ENCODE measurements around the gene FN1. TPM values are rescaled to one million over a fixed set of nuclear protein-coding genes. Genes with fewer than 3 reads are reported as not detected.
A peak's percentile ranks its signal among the peaks of the same experiment; 100 is the strongest.

FN1 gene
- total RNA-seq, 1 donor from 2014 or later = 30,644 TPM

DNA sequence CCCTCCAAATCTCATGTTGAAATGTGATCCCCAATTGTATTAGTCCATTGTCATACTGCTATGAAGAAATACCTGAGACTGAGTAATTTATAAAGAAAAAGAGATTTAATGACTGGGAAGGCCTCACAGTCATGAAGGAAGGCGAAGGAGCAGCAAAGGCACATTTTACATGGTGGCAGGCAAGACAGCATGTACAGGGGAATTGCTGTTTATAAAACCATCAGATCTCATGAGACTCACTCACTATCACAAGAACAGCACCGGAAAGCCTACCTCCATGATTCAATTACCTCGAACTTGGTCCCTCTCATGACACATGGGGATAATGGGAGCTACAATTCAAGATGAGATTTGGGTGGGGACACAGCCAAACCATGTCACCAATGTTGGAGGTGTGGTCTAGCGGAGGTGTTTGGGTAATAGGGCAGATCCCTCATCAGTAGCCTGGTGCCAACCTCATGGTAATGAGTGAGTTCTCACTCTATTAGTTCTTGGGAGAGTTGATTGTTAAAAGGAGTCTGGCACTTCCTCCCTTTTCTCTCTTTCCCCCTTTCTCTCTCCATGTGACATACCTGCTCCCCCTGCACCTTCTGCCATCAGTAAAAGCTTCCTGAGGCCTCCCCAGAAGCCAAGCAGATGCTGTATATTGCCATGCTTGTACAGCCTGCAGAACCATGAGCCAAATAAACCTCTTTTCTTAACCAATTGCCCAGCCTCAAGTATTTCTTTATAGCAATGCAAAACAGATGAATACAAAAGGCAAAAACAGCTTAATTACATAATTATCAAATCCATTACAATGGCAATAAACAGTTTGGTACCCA lies 14.5 kb upstream of the FN1 start:
- Mint-ChIP-seq H3K27ac (ENCODE audit: unreplicated experiment) (no peak overlapping the region), H3K9me3 (ENCODE audit: low read depth) (peaks cover 10% of the 10 kb centered on the region), H3K4me1 (ENCODE audit: low read depth) (peaks cover 56% of the 10 kb centered on the region), H3K27me3 (ENCODE audit: low read depth) (no peaks in the 10 kb centered on the region), H3K4me3 (ENCODE audit: unreplicated experiment) (no peak overlapping the region), H3K36me3 (ENCODE audit: low read depth) (peaks cover 6% of the 10 kb centered on the region)
- no peak for DNase-seq (ENCODE audit: low spot score)
- TF ChIP-seq, protein P1, sequence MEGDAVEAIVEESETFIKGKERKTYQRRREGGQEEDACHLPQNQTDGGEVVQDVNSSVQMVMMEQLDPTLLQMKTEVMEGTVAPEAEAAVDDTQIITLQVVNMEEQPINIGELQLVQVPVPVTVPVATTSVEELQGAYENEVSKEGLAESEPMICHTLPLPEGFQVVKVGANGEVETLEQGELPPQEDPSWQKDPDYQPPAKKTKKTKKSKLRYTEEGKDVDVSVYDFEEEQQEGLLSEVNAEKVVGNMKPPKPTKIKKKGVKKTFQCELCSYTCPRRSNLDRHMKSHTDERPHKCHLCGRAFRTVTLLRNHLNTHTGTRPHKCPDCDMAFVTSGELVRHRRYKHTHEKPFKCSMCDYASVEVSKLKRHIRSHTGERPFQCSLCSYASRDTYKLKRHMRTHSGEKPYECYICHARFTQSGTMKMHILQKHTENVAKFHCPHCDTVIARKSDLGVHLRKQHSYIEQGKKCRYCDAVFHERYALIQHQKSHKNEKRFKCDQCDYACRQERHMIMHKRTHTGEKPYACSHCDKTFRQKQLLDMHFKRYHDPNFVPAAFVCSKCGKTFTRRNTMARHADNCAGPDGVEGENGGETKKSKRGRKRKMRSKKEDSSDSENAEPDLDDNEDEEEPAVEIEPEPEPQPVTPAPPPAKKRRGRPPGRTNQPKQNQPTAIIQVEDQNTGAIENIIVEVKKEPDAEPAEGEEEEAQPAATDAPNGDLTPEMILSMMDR (IDR thresholded peaks at IDR 0.05) = no peak

DNA sequence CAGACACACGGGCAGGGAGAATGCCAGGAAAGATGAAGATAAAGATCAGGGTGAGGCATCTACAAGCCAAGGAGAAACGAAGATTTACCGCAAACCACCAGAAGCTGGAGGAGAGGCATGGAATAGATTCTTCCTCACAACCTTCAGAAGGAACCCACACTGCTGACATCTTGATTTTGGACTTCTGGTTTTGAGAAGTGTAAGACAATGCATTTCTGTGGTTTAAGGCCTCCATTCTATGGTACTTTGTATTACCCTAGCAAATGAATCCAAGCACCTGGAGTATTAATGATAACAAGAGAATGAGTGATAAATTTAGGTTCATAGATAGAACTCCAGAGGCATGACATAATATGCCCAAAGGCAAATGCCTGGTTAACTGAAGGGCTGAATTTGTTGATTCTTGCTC lies 11.8 kb upstream of the FN1 start:
- TF ChIP-seq, protein P1 (IDR thresholded peaks at IDR 0.05) = no peak
- no peak for DNase-seq (ENCODE audit: low spot score)
- no peak overlapping the region for H3K4me3 Mint-ChIP-seq (ENCODE audit: unreplicated experiment)
- H3K27me3 Mint-ChIP-seq (ENCODE audit: low read depth) = no peaks in the 10 kb centered on the region
- peaks cover 10% of the 10 kb centered on the region for H3K9me3 Mint-ChIP-seq (ENCODE audit: low read depth)
- H3K27ac Mint-ChIP-seq (ENCODE audit: unreplicated experiment) = no peak overlapping the region
- H3K36me3 Mint-ChIP-seq (ENCODE audit: low read depth) = peaks cover 9% of the 10 kb centered on the region
- H3K4me1 Mint-ChIP-seq (ENCODE audit: low read depth) = peaks cover 43% of the 10 kb centered on the region

- no peak for DNase-seq (ENCODE audit: low spot score)
- Mint-ChIP-seq H3K4me3 (ENCODE audit: unreplicated experiment) (no peak overlapping the region), H3K9me3 (ENCODE audit: low read depth) (peaks cover 10% of the 10 kb centered on the region), H3K27ac (ENCODE audit: unreplicated experiment) (no peak overlapping the region), H3K4me1 (ENCODE audit: low read depth) (peaks cover 45% of the 10 kb centered on the region), H3K36me3 (ENCODE audit: low read depth) (peaks cover 9% of the 10 kb centered on the region), H3K27me3 (ENCODE audit: low read depth) (no peaks in the 10 kb centered on the region)
- TF ChIP-seq, protein P1 (IDR thresholded peaks at IDR 0.05) = no peak
Measured at GRCh38 chr2:215447056-215447455, 11.2 kb upstream of the FN1 start.

- no peaks in the 10 kb centered on the region for H3K27me3 Mint-ChIP-seq (ENCODE audit: low read depth)
- no peak overlapping the region for H3K4me3 Mint-ChIP-seq (ENCODE audit: unreplicated experiment)
- peaks cover 2% of the 10 kb centered on the region for H3K36me3 Mint-ChIP-seq (ENCODE audit: low read depth)
- no peaks in the 10 kb centered on the region for H3K9me3 Mint-ChIP-seq (ENCODE audit: low read depth)
- H3K27ac Mint-ChIP-seq (ENCODE audit: unreplicated experiment) = no peak overlapping the region
- DNase-seq (ENCODE audit: low spot score) = no peak
- H3K4me1 Mint-ChIP-seq (ENCODE audit: low read depth) = peaks cover 50% of the 10 kb centered on the region
- TF ChIP-seq, protein P1 (IDR thresholded peaks at IDR 0.05) = no peak
Measured at GRCh38 chr2:215442401-215442787, 6.5 kb upstream of the FN1 start.

GRCh38 chr2:215441560-215442400 lies 5.9 kb upstream of the FN1 start:
- Mint-ChIP-seq H3K27me3 (ENCODE audit: low read depth) (no peaks in the 10 kb centered on the region), H3K36me3 (ENCODE audit: low read depth) (peaks cover 2% of the 10 kb centered on the region), H3K27ac (ENCODE audit: unreplicated experiment) (peak overlapping the region; percentile 6), H3K4me3 (ENCODE audit: unreplicated experiment) (no peak overlapping the region), H3K4me1 (ENCODE audit: low read depth) (peaks cover 52% of the 10 kb centered on the region), H3K9me3 (ENCODE audit: low read depth) (no peaks in the 10 kb centered on the region)
- no peak for DNase-seq (ENCODE audit: low spot score)
- TF ChIP-seq, protein P1 (IDR thresholded peaks at IDR 0.05) = no peak

Data from chondrocyte (in vitro differentiated cells).